ENCODE measurements around the gene RHOT2. TPM values are rescaled to one million over a fixed set of nuclear protein-coding genes. Genes with fewer than 3 reads are reported as not detected.

The RHOT2 gene
- total RNA-seq, 1 experiment from 2014 or later, result 210 TPM

GRCh38 chr16:703406-703805, 35.5 kb downstream of the RHOT2 start:
- no peak for DNase-seq
- H2AFZ ChIP-seq (ENCODE audit: low read length), result no peak overlapping the region
- H4K5ac ChIP-seq (ENCODE audit: insufficient read length, low read depth, low read length), result no peak overlapping the region
- no CpG with 5 or more reads among the region's 12 CpGs for WGBS (ENCODE audit: extremely low coverage, insufficient read length, low lambda C conversion rate)
- TF ChIP-seq CTCF (conservative IDR thresholded peaks at IDR 0.05), result no peak
- H3K4me2 ChIP-seq (ENCODE audit: insufficient read depth, insufficient read length, low read length), result no peak overlapping the region
- H3K27ac Mint-ChIP-seq, result no peak overlapping the region
- peaks cover 88% of the 10 kb centered on the region for H3K27me3 Mint-ChIP-seq (ENCODE audit: low read depth)
- H3K79me2 ChIP-seq (ENCODE audit: insufficient read depth, low read length), result no peaks in the 10 kb centered on the region
- no peak overlapping the region for H2BK15ac ChIP-seq (ENCODE audit: low read depth, low read length)
- H2BK5ac ChIP-seq (ENCODE audit: insufficient read length, low read length), result no peak overlapping the region
- no peak overlapping the region for H3K27ac ChIP-seq (ENCODE audit: insufficient read length, low read depth, low read length)
- H3K9ac ChIP-seq (ENCODE audit: extremely low read depth, insufficient read length, low read length), result no peak overlapping the region
- H2AK5ac ChIP-seq (ENCODE audit: insufficient read length, low read length), result no peak overlapping the region
- H3K9me3 Mint-ChIP-seq, result no peaks in the 10 kb centered on the region; a peak in 1 of 5 replicates
- no peak overlapping the region for H3K4ac ChIP-seq (ENCODE audit: low read depth, low read length)
- no peaks in the 10 kb centered on the region for H3K4me1 ChIP-seq (ENCODE audit: insufficient read depth, low read length)
- peaks cover 57% of the 10 kb centered on the region for H3K27me3 ChIP-seq (ENCODE audit: insufficient read depth, low read length)
- H3K79me1 ChIP-seq (ENCODE audit: insufficient read depth, low read depth, low read length, poor library complexity, severe bottlenecking), result no peaks in the 10 kb centered on the region
- peaks cover 0 to 3% (median 0%) of the 10 kb centered on the region in 3 experiments; a peak in 2 of 7 replicates for H3K36me3 Mint-ChIP-seq (ENCODE audit: insufficient read depth in 1 of 3, low read depth in 3 of 3)
- H4K91ac ChIP-seq (ENCODE audit: insufficient read length, low read depth, low read length), result no peak overlapping the region
- no peak overlapping the region for H3K18ac ChIP-seq (ENCODE audit: insufficient read length, low read depth, low read length)
- no peak overlapping the region for H3K56ac ChIP-seq (ENCODE audit: insufficient read length, low read depth, low read length)
- H3T11ph ChIP-seq (ENCODE audit: low read length), result no peak overlapping the region
- H2BK12ac ChIP-seq (ENCODE audit: insufficient read length, low read depth, low read length), result no peak overlapping the region
- H3K9me3 ChIP-seq (ENCODE audit: control insufficient read depth, low read depth, low read length), result no peaks in the 10 kb centered on the region
- H3K23ac ChIP-seq (ENCODE audit: insufficient read length, low read depth, low read length), result no peak overlapping the region
- no peak overlapping the region for H2BK20ac ChIP-seq (ENCODE audit: low read depth, low read length, poor library complexity, severe bottlenecking)
- peaks cover 0 to 7% of the 10 kb centered on the region in 2 experiments; a peak in 1 of 4 replicates for H3K4me1 Mint-ChIP-seq
- H3K23me2 ChIP-seq (ENCODE audit: insufficient read length, low read depth, low read length, poor library complexity, severe bottlenecking), result peaks cover 4% of the 10 kb centered on the region
- H2BK120ac ChIP-seq (ENCODE audit: low read depth, low read length, poor library complexity, severe bottlenecking), result no peak overlapping the region
- H4K20me1 ChIP-seq (ENCODE audit: control insufficient read depth, insufficient read depth, insufficient read length), result no peaks in the 10 kb centered on the region
- H3K14ac ChIP-seq (ENCODE audit: insufficient read depth, low read length), result no peak overlapping the region
- H3K4me3 Mint-ChIP-seq, result no peak overlapping the region
- H4K8ac ChIP-seq (replicated peaks; ENCODE audit: insufficient read length, low read depth, low read length), result no peak overlapping the region

All from H9 (cell line).